Measurements from ENCODE around the gene AMDHD1.

The AMDHD1 gene

DNA sequence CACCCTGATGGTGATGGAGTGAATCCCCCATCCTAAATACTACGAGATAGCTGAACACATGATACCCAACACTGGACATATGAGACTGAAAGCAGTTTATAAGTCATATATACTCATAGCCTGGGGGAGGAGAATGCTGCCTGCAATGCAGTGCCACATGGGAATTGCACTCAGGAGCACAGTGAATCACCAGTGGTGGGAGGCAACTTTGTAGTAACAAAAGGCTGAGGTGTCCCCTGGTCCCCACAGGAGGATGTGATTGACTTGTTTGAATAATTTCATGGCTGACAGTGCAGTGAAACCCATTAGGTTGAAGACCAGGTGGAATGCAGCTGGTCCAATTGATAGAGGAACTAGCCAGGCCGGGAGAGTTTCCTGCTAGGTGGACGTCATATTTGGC, 20.9 kb upstream of the AMDHD1 start:
- H3K27ac ChIP-seq, result no peak overlapping the region
- TF ChIP-seq, protein P1, sequence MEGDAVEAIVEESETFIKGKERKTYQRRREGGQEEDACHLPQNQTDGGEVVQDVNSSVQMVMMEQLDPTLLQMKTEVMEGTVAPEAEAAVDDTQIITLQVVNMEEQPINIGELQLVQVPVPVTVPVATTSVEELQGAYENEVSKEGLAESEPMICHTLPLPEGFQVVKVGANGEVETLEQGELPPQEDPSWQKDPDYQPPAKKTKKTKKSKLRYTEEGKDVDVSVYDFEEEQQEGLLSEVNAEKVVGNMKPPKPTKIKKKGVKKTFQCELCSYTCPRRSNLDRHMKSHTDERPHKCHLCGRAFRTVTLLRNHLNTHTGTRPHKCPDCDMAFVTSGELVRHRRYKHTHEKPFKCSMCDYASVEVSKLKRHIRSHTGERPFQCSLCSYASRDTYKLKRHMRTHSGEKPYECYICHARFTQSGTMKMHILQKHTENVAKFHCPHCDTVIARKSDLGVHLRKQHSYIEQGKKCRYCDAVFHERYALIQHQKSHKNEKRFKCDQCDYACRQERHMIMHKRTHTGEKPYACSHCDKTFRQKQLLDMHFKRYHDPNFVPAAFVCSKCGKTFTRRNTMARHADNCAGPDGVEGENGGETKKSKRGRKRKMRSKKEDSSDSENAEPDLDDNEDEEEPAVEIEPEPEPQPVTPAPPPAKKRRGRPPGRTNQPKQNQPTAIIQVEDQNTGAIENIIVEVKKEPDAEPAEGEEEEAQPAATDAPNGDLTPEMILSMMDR (conservative IDR thresholded peaks at IDR 0.05), result no peak

DNA sequence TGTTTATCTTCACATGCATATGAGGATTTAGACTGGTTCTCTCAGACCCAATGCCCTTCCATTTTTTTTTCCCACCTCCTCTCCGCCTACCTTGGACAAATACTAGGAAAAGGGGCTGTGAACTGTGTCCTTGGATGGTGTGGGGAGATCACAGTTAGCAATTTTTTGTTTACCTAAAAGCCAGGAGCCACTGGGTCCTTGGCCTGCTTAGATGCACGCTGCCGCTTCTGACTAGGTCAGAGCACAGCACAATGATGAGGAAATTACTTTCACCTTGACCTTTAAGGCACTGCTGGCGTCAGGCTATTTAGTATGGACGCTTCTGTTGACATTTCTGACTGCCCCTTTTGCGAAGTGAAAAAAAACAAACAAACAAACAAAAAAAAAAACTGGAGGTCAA, 2.6 kb upstream of the AMDHD1 start:
- TF ChIP-seq, protein P1 (conservative IDR thresholded peaks at IDR 0.05), result no peak
- no peak overlapping the region for H3K27ac ChIP-seq

DNA sequence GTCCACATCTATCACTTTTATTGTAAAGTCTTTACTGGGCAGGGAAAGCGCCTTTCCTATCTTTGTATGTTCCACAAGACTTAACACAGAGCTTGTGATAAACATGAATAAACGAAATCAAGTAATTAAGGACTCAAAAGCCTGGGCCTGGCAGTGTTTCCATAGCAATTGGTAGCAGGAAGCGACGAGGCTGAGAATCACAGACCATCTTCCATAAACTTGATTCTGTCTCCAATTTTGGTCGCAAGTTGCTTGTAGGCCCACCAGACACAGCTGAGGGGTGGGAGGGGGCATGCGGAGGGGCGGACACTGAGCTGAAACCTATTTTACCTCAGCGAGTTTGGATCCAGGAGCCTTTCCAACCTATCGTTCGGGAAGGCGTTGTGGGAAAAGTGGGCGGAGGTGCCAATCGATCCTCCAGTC, 1.0 kb upstream of the AMDHD1 start:
- H3K27ac ChIP-seq, result peak overlapping the region; percentile 67
- TF ChIP-seq, protein P1 (conservative IDR thresholded peaks at IDR 0.05), result no peak

DNA sequence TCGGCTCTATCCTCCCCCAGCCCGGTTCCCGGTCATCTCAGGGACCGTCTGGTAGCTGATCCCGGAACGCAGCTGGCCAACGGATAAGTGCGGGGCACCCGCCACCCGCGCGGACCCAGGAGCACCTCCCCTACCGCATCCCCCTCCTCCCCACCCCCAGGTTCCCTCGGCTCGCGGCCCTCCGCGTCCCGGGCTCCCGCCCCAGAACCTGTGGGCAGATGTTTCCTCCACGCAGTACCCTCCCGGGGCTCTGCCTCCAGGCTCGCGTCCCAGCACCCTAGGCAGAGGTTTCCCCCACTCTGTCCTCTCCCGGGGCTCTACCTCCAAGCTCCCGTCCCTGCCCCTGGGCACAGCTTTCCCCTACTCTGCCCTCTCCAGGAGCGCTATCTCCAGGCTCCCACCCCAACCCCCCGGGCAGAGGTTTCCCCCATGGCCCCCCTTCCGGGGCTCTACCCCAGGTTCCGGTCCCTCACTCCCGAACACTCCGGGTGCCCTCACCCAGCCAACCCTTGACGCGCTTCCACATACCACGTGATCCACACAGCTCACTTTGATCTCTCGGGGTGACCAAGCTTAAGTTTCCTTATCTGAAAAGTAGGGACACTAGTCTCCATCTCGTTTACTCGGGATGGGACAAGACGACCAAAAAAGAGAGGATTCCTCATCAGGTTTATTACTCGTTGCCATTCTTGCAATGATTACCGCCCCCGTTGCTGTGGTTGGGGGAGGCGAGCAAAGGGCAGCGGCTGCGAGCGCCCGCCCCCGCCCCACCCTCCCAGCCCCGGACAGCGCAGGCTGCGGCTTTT, 404 bp upstream of the AMDHD1 start, which contains the start of gene CCDC38:
Gene CCDC38, minus strand, starts transcription at position 91 of the 806 bp plus-strand sequence. CDS start 6,105 bp downstream, outside the sequence.
- peak within 1 kb of the TSS; percentile 67 for H3K27ac ChIP-seq
- TF ChIP-seq, protein P1 (conservative IDR thresholded peaks at IDR 0.05), result no peak

DNA sequence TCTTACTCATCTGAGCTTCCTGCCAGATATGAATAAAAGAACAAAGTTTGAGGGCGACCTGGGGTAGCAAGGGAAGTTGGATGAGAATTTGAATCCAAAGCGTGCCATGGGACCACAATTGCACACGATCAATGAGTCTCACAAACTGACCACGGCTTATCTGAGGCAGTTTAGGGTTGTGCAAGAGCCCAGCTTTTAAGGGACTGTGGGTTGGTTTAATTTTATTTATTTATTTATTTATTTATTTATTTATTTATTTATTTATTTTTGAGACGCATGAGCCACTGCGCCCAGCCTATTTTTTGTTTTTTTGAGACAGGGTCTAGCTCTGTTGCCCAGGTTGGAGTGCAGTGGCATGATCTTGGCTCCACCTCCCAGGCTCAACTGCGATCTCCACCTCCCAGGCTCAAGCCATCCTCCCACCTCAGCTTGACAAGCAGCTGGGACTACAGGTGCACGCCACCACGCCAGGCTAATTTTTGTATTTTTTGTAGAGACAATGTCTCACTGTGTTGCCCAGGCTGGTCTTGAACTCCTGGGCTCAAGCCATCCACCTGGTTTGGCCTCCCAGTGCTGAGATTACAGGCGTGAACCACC, 1.1 kb downstream of the AMDHD1 start:
- H3K27ac ChIP-seq, result no peak overlapping the region
- TF ChIP-seq, protein P1 (conservative IDR thresholded peaks at IDR 0.05), result no peak

DNA sequence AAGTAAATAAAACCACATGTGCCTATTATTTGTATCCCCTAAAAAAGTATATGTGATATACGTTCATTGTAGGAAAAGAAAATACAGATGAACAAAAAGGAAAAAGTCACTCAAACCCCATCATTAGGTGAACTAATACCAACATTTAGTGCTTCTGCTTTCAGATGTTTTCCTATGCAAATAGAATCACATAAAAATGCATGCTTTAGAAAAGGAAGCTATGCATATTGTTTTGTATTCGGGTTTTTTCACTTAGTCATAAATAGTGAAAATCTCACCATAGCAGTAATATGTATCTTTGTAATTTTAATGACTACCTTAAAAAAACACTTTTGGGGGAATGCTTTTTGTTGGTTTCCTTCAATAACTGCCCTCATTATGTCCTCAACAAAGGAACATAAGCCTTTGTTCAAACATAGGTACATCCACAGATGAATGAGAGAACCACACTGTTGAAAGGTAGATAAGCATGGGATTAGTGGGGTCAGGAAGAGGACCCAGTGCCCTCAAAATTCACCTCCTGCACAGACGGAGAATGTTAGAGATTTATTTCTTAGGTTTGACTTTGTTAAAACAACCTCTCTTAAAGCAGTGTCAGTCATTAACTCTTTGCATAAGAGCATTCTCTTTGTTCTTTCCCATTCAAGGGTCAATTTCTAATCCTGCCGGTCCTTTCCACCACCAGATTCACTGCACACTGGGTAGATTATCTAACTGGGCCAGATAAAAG, 6.5 kb downstream of the AMDHD1 start:
- TF ChIP-seq, protein P1 (conservative IDR thresholded peaks at IDR 0.05), result no peak
- no peak overlapping the region for H3K27ac ChIP-seq

DNA sequence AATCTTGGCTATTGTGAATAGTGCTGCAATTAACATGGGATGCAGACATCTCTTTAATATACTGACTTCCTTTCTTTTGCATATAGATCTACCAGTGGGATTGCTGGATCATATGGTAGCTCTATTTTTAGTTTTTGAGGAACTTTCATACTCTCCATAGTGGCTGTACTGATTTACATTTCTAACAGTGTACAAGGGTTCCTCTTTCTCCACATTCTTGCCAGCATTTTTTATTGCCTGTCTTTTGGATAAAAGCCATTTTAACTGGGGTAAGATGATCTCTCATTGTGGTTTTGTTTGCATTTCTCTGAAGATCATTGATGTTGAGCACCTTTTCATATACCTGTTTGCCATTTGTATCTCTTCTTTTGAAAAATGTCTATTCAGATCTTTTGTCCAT, 8.4 kb downstream of the AMDHD1 start:
- TF ChIP-seq, protein P1 (conservative IDR thresholded peaks at IDR 0.05), result no peak

More for the DNA sequence above, 8.4 kb downstream of the AMDHD1 start:
- peak overlapping the region; percentile 44 for H3K27ac ChIP-seq

All from VCaP (cell line).